TTC549 (cell line): ENCODE results near the gene AGPAT1.
"Not testable (repeated sequence)": the region's sequence is repeated elsewhere in the genome, so short reads cannot be mapped to it uniquely, and the experiment has no call there.

ENCODE experiments used
- FAIRE-seq: peaks from 2 replicates; lab custom pipeline; 2012; peaks lifted over from hg19 to GRCh38; lab: Jason Lieb, UNC

Gene AGPAT1

GRCh38 chr6:32148289-32149091 lies 27.4 kb downstream of the AGPAT1 start:
- no peak for FAIRE-seq

DNA sequence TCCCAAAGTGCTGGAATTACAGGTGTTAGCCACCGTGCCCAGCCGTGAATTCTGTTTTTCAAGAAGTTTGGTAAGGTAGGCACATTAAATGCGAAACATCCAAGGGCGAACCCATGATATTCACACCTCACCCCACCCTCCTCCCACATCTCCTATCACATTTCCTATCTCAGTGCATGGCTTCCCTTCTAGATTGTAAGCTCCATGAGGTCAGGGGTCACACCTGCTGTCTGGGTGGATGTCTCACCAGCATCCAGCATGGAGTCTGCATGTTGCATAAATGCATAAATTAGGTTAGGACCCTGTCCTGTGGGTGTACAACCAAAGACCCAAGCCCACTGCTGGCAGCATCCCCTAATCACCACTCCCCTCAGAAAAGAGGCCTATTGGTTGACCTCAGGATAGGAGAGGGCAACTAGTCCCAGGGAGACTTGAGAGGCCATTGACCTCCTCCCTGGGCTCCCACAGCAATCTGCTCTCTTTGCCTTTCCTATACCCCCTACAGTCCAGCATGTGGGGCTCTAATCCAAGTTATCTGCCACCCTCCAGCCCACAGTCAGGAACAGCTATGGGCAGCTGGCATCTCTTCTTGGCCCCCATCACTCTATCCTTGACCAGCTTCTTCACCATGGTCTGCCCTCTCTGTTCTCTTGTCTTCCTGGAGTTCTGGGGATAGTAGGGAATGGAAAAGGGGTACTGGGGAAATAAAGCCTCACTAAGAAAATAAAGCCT lies 28.3 kb downstream of the AGPAT1 start:
- no peak for FAIRE-seq

DNA sequence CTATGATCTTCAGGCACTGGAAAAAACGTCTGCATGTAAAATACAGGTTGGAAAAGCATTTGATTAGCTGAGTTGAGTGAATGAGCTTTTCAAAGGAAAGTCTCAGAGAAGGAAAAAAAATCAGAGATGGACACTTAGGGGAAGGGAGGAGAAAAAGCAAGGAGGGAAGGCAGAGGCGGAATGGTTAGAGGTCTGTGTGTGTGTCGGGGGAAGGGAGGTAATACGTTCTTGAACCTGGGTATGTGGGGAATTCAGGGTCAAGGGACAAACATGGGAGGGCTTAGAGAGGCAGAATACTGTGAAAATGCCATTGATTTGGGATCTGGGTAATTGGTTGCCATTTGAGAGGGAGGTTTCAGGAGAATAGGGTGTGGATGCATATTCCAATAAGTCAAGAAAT lies 29.2 kb downstream of the AGPAT1 start:
- FAIRE-seq, result no peak

GRCh38 chr6:32146287-32146686 lies 29.6 kb downstream of the AGPAT1 start:
- no peak for FAIRE-seq

- FAIRE-seq, result not testable (repeated sequence)
These were observed 31.6 kb downstream of the AGPAT1 start for GRCh38 chr6:32144238-32144637.

DNA sequence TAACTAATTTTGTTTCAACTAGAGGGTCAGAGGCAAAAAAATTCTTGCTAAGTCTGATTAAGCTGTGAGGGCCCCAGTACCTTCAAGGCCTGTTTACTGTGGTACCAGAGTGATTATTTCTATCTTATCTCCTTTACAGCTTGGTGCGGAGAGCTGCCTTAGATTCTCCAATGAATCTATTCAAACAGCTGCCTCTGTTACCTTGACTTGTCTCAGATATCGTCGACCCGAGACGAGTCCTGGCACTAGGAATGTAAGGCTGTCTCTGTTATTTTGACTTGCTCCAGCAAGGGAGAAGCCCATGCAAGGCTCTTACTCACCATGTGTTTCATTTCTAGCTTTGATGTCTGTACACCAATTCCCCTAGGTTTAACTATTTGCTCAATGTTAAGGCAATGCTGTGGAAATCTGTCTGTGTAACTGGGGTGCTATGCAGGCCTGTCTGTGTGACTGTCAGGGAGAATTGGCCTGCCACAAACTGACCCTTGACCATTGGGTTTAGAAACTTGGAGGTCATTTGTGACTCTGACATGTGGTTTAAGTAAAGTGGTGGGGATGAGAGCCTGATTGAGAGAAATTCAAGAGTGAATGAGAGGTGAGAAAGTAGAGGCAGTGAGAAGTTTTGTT lies 35.4 kb downstream of the AGPAT1 start:
- FAIRE-seq, result no peak

- FAIRE-seq, result no peak
These were observed 36.3 kb downstream of the AGPAT1 start for GRCh38 chr6:32139590-32139989.

DNA sequence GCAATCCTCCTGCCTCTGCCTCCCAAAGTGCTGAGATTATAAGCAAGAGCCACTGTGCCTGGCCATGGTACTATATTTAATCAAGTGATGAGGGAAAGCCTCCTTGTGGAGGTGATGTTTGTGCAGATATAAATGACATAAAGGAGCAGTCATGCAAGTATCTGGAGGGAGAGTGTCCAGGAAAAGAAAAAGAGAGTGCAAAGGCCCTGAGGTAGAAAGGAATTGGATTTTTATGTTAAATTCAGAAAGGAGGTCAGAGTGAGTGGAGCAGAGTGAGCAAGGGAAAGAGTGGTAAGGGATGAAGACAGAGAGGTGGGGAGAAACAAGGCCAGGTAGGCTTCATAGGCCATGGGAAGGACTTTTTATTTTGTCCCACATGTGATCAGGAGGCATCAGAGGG lies 38.4 kb downstream of the AGPAT1 start:
- FAIRE-seq, result no peak

DNA sequence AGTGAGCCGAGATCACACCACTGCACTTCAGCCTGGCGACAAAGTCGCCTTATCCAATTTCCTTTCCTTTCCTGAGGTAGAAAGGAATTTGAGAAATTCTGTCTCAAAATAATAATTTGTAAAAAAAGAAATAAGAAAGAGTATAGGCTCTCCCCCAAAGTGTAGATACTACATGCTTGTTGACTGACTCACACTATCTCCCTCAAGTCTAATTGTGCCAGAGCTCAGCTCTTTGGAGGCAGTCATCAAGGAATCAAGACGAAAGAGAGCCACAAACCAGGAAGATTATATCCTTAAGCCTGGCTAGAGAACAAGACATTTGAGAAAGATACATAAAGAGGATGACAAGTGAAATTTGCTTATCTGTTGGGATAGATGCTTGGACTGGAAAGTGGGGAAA lies 42.1 kb downstream of the AGPAT1 start:
- FAIRE-seq, result no peak

- no peak for FAIRE-seq
These were observed 43.8 kb downstream of the AGPAT1 start for GRCh38 chr6:32132110-32132509.

GRCh38 chr6:32131439-32131948 lies 44.4 kb downstream of the AGPAT1 start:
- FAIRE-seq, result no peak

DNA sequence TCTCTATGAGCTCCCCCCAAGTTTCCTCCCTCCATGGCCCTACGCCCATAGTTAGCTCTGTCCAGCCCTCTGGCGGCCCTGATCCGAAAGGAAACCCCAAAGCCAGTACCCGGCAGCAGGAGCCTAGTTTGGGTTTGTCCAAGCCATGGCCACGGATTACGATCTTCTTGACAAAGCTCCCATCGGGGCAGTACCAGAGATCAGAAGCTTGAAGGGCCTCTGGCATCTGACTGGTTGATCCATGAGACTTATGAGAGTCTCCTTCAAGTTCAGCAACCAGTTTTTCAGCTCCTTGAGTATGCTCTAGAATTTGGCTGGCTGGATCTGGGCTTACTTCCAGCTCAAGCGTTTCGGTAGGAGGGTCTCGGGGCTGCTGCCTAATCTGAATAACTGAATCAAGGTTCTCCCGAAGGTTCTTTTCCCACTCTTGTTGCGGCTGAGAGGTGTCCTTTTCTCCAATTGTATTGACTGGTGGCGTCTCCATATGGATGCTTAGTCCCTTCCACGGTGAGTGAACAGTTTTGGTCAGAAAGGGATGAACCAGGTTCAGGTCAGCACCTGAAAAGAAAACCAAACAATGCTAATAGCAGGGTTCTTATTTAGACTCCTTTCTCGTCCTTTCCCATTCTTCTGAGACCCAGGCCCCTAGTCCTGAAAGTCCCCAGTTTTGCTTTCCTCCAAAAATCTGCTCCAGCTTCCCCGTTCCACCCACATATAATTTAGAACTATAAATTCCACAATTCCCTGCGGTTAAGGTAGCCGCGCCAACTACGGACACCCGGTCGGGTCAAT lies 46.4 kb downstream of the AGPAT1 start:
- FAIRE-seq, result no peak

GRCh38 chr6:32128751-32129296 lies 47.1 kb downstream of the AGPAT1 start:
- FAIRE-seq, result no peak

- FAIRE-seq, result peak; percentile 89
These were observed 47.9 kb downstream of the AGPAT1 start, which contains the start of gene ATF6B for GRCh38 chr6:32127717-32128592. ATF6B (minus strand) TSS chr6:32128246; CDS start chr6:32128207, 39 bp downstream.

DNA sequence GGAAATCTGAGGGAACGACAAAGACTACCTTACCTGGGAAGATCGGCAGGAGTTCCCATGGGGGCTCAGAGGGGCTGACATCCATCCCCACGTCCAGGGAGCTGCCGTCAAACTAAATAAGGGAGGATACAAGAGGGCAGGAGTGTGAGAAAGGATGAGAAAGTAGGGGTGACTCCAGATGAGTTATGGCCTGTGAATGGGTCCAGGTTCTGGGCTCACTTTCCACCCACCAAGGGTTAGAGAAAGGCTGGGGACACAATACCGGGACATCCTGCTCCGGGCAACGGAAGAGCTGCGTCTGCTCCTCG lies 48.5 kb downstream of the AGPAT1 start:
- FAIRE-seq, result no peak

DNA sequence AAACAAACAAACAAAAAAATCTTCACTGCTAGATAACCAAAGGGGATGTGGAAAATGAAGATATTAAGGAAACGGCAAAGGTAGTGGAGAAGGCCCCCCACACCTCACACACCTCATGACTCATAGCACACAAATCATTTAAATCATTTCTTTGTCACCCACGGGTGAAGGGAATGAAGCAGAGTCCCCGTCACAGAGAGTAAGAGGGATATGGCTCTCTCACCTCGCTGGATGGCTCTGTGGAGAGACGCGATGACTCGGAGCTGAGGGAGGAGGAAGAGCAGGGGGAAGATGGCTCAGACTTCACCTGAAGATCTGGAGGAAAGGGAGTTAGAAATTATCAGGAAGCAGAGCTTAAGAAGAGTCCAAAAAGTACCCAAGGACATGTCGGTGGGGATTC lies 49.0 kb downstream of the AGPAT1 start:
- FAIRE-seq, result no peak

DNA sequence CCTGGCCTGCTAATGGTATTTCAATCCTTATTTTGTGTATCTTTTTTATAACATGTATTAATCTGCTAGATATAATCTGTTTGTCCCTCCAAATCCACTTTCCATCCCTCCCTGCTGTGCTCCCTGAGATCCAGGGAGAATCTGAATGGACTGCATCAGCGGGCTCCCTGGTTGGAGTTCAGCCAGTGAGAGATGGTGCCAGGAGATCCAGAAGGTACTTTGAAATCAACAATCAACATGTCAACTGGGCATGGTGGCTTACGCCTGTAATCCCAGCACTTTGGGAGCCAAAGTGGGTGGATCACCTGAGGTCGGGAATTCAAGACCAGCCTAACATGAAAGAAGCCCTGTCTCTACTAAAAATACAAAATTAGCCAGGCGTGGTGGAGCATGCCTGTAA lies 52.2 kb downstream of the AGPAT1 start:
- no peak for FAIRE-seq

GRCh38 chr6:32120573-32121059 lies 55.3 kb downstream of the AGPAT1 start:
- no peak for FAIRE-seq

DNA sequence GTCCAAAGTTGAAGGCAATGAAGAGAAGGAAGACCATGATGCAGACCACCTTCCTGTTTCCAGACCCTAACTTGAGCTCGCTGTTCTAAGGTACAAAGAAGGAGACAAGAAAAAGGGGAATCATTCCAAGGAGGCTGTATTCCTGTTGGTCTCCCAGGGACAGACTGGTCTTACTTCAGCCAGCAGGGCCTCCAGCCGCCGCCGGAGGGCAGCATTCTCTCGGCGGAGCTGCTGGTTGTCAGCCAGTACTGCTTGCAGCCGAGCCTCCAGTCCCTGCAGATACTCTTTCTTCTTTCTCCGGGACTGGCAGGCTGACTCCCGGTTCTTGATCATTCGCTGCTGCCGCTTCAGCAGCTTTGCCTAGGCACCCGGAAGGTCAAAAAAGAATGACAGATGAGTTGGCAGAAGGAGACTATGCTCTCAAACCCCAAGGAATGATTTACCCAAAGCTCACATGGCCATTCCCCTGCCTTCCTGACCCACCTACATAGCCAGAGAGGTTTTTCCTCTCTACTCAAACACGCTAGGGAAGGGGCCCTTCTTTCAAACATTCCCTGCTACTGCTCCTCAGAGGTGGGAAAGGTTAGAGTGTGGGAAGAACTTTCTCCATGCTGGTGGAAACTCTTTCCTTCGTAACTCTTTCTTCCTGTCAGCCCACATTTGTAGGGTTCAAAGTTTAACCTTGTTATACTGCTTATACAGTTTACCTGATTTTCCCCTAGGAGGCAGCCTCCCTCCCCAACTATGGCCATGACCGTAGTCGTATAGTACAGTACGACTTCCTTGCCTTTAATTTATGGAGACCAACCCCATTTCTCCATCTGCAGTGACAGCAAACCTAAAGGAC lies 56.9 kb downstream of the AGPAT1 start:
- FAIRE-seq, result peak; percentile 25
